Upper lobe of left lung (tissue), 4 donors: ENCODE data around the gene CHST8.
"Not testable (repeated sequence)": the region's sequence is repeated elsewhere in the genome, so short reads cannot be mapped to it uniquely, and the experiment has no call there.

Experiments used
- POLR2AphosphoS5 ChIP-seq, 2 donors: sonication (generic); formaldehyde crosslinking; IDR thresholded peaks; one replicate each; pipeline ENCODE4 v1.5.1; 2017; ENCODE audit warnings: antibody characterized with exemption in 2 of 2
- TF ChIP-seq, protein P1 (sequence below), 6 experiments: fragments of 450-650 bp in 4 of 6; fragments of 200-600 bp in 2 of 6; sonication (generic) in 2 of 6; IDR thresholded peaks; one replicate each; pipeline ENCODE4 v1.5.1; 2016 to 2019; ENCODE audit warnings: antibody characterized with exemption in 6 of 6

GRCh38 chr19:33605803-33606295 lies 15.9 kb upstream of the CHST8 start:
- TF ChIP-seq, protein P1, sequence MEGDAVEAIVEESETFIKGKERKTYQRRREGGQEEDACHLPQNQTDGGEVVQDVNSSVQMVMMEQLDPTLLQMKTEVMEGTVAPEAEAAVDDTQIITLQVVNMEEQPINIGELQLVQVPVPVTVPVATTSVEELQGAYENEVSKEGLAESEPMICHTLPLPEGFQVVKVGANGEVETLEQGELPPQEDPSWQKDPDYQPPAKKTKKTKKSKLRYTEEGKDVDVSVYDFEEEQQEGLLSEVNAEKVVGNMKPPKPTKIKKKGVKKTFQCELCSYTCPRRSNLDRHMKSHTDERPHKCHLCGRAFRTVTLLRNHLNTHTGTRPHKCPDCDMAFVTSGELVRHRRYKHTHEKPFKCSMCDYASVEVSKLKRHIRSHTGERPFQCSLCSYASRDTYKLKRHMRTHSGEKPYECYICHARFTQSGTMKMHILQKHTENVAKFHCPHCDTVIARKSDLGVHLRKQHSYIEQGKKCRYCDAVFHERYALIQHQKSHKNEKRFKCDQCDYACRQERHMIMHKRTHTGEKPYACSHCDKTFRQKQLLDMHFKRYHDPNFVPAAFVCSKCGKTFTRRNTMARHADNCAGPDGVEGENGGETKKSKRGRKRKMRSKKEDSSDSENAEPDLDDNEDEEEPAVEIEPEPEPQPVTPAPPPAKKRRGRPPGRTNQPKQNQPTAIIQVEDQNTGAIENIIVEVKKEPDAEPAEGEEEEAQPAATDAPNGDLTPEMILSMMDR (IDR thresholded peaks at IDR 0.05) = not testable (repeated sequence)
- not testable (repeated sequence) for TF ChIP-seq POLR2AphosphoS5 (IDR thresholded peaks at IDR 0.05)
